ENCODE data around the gene EHMT1.

EHMT1 gene

GRCh38 chr9:137650779-137651178 lies 32.0 kb downstream of the EHMT1 start:
- H4K8ac ChIP-seq (ENCODE audit: low read length): peak overlapping the region; percentile 23
- no peaks in the 10 kb centered on the region for H3K4me1 ChIP-seq (ENCODE audit: control insufficient read depth, insufficient read depth, low read depth, low read length)
- H2AFZ ChIP-seq (ENCODE audit: low read depth, low read length): no peak overlapping the region
- H3K18ac ChIP-seq (ENCODE audit: low read depth in 1 of 2, low read length in 2 of 2): no peak overlapping the region
- H2BK12ac ChIP-seq (ENCODE audit: low read length in 2 of 2): no peak overlapping the region
- H2BK5ac ChIP-seq (ENCODE audit: low read depth, low read length, poor library complexity, severe bottlenecking): no peak overlapping the region
- DNase-seq: no peak
- H3K36me3 ChIP-seq (ENCODE audit: control insufficient read depth in 1 of 2, insufficient read depth in 2 of 2, low read depth in 1 of 2, low read length in 2 of 2): peaks cover 25 to 32% of the 10 kb centered on the region in 2 experiments
- H3K27me3 ChIP-seq (ENCODE audit: control insufficient read depth in 1 of 2, insufficient read depth in 1 of 2, low read length in 2 of 2): no peaks in the 10 kb centered on the region
- no peak overlapping the region for H3K23ac ChIP-seq (ENCODE audit: low read length in 2 of 2)
- H3K4me3 ChIP-seq (ENCODE audit: insufficient read depth in 1 of 2, low read depth in 1 of 2, low read length in 2 of 2): no peak overlapping the region
- no peak overlapping the region for H3K4me2 ChIP-seq (ENCODE audit: low read length, poor library complexity, severe bottlenecking)
- H3K9me3 ChIP-seq (ENCODE audit: control insufficient read depth, low read length): no peaks in the 10 kb centered on the region
- H3K27ac ChIP-seq (ENCODE audit: low read length, poor library complexity, severe bottlenecking): no peak overlapping the region
- H4K91ac ChIP-seq (ENCODE audit: low read length): no peak overlapping the region
- no peak overlapping the region for H3K14ac ChIP-seq (ENCODE audit: low read length in 2 of 2)
- 92% methylated on average over 5 of the region's 7 CpGs for WGBS
- H3K9ac ChIP-seq (ENCODE audit: low read length): no peak overlapping the region
- no peak overlapping the region for H2BK120ac ChIP-seq (ENCODE audit: low read depth, low read length)
- H3K4ac ChIP-seq (ENCODE audit: low read depth in 1 of 2, low read length in 2 of 2): no peak overlapping the region
- H2AK5ac ChIP-seq (ENCODE audit: low read length, severe bottlenecking): no peak overlapping the region
- H2BK15ac ChIP-seq (ENCODE audit: low read depth, poor library complexity, severe bottlenecking): no peak overlapping the region
- H3K79me1 ChIP-seq (replicated peaks; ENCODE audit: low read length, poor library complexity, severe bottlenecking): peaks cover 23% of the 10 kb centered on the region

- no peak overlapping the region for H2BK12ac ChIP-seq (ENCODE audit: low read length in 2 of 2)
- no peak overlapping the region for H3K14ac ChIP-seq (ENCODE audit: low read length in 2 of 2)
- no peak overlapping the region for H2AK5ac ChIP-seq (ENCODE audit: low read length, severe bottlenecking)
- H3K9ac ChIP-seq (ENCODE audit: low read length): no peak overlapping the region
- H2BK15ac ChIP-seq (ENCODE audit: low read depth, poor library complexity, severe bottlenecking): no peak overlapping the region
- 100% methylated on average over 4 of the region's 6 CpGs for WGBS
- H2BK120ac ChIP-seq (ENCODE audit: low read depth, low read length): no peak overlapping the region
- no peak overlapping the region for H3K4me3 ChIP-seq (ENCODE audit: insufficient read depth in 1 of 2, low read depth in 1 of 2, low read length in 2 of 2)
- no peak overlapping the region for H2AFZ ChIP-seq (ENCODE audit: low read depth, low read length)
- no peaks in the 10 kb centered on the region for H3K4me1 ChIP-seq (ENCODE audit: control insufficient read depth, insufficient read depth, low read depth, low read length)
- H3K36me3 ChIP-seq (ENCODE audit: control insufficient read depth in 1 of 2, insufficient read depth in 2 of 2, low read depth in 1 of 2, low read length in 2 of 2): peaks cover 19 to 21% of the 10 kb centered on the region in 2 experiments
- H3K4me2 ChIP-seq (ENCODE audit: low read length, poor library complexity, severe bottlenecking): no peak overlapping the region
- no peaks in the 10 kb centered on the region for H3K27me3 ChIP-seq (ENCODE audit: control insufficient read depth in 1 of 2, insufficient read depth in 1 of 2, low read length in 2 of 2)
- no peaks in the 10 kb centered on the region for H3K9me3 ChIP-seq (ENCODE audit: control insufficient read depth, low read length)
- no peak overlapping the region for H3K4ac ChIP-seq (ENCODE audit: low read depth in 1 of 2, low read length in 2 of 2)
- H3K79me1 ChIP-seq (replicated peaks; ENCODE audit: low read length, poor library complexity, severe bottlenecking): peaks cover 26% of the 10 kb centered on the region
- H4K8ac ChIP-seq (ENCODE audit: low read length): no peak overlapping the region
- no peak overlapping the region for H3K18ac ChIP-seq (ENCODE audit: low read depth in 1 of 2, low read length in 2 of 2)
- no peak overlapping the region for H2BK5ac ChIP-seq (ENCODE audit: low read depth, low read length, poor library complexity, severe bottlenecking)
- no peak for DNase-seq
- H3K23ac ChIP-seq (ENCODE audit: low read length in 2 of 2): no peak overlapping the region
- no peak overlapping the region for H3K27ac ChIP-seq (ENCODE audit: low read length, poor library complexity, severe bottlenecking)
- no peak overlapping the region for H4K91ac ChIP-seq (ENCODE audit: low read length)
These were observed 37.6 kb downstream of the EHMT1 start for GRCh38 chr9:137656416-137656815.

- Histone ChIP-seq H4K8ac (ENCODE audit: low read length) (no peak overlapping the region), H2AK5ac (ENCODE audit: low read length, severe bottlenecking) (no peak overlapping the region), H2BK15ac (ENCODE audit: low read depth, poor library complexity, severe bottlenecking) (no peak overlapping the region), H3K79me1 (replicated peaks; ENCODE audit: low read length, poor library complexity, severe bottlenecking) (peaks cover 28% of the 10 kb centered on the region), H3K4me1 (ENCODE audit: control insufficient read depth, insufficient read depth, low read depth, low read length) (no peaks in the 10 kb centered on the region), H2BK12ac (ENCODE audit: low read length in 2 of 2) (no peak overlapping the region), H2BK5ac (ENCODE audit: low read depth, low read length, poor library complexity, severe bottlenecking) (no peak overlapping the region), H3K18ac (ENCODE audit: low read depth in 1 of 2, low read length in 2 of 2) (no peak overlapping the region), H3K4me2 (ENCODE audit: low read length, poor library complexity, severe bottlenecking) (no peak overlapping the region), H3K14ac (ENCODE audit: low read length in 2 of 2) (no peak overlapping the region), H3K4me3 (ENCODE audit: insufficient read depth in 1 of 2, low read depth in 1 of 2, low read length in 2 of 2) (no peak overlapping the region), H4K91ac (ENCODE audit: low read length) (no peak overlapping the region), H2AFZ (ENCODE audit: low read depth, low read length) (no peak overlapping the region), H3K36me3 (ENCODE audit: control insufficient read depth in 1 of 2, insufficient read depth in 2 of 2, low read depth in 1 of 2, low read length in 2 of 2) (peaks cover 13 to 19% of the 10 kb centered on the region in 2 experiments), H3K27me3 (ENCODE audit: control insufficient read depth in 1 of 2, insufficient read depth in 1 of 2, low read length in 2 of 2) (no peaks in the 10 kb centered on the region), H2BK120ac (ENCODE audit: low read depth, low read length) (no peak overlapping the region), H3K27ac (ENCODE audit: low read length, poor library complexity, severe bottlenecking) (no peak overlapping the region), H3K9me3 (ENCODE audit: control insufficient read depth, low read length) (no peaks in the 10 kb centered on the region), H3K23ac (ENCODE audit: low read length in 2 of 2) (no peak overlapping the region), H3K9ac (ENCODE audit: low read length) (no peak overlapping the region), H3K4ac (ENCODE audit: low read depth in 1 of 2, low read length in 2 of 2) (no peak overlapping the region)
- no peak for DNase-seq
- WGBS: no CpG with 5 or more reads among the region's 2 CpGs
These were observed 38.8 kb downstream of the EHMT1 start for GRCh38 chr9:137657606-137658005.

GRCh38 chr9:137658781-137659180 lies 40.0 kb downstream of the EHMT1 start:
- no peak overlapping the region for H3K4ac ChIP-seq (ENCODE audit: low read depth in 1 of 2, low read length in 2 of 2)
- no peaks in the 10 kb centered on the region for H3K9me3 ChIP-seq (ENCODE audit: control insufficient read depth, low read length)
- no peak overlapping the region for H3K18ac ChIP-seq (ENCODE audit: low read depth in 1 of 2, low read length in 2 of 2)
- no peak overlapping the region for H4K8ac ChIP-seq (ENCODE audit: low read length)
- no peak overlapping the region for H2AK5ac ChIP-seq (ENCODE audit: low read length, severe bottlenecking)
- H3K9ac ChIP-seq (ENCODE audit: low read length): no peak overlapping the region
- no peak overlapping the region for H4K91ac ChIP-seq (ENCODE audit: low read length)
- H3K36me3 ChIP-seq (ENCODE audit: control insufficient read depth in 1 of 2, insufficient read depth in 2 of 2, low read depth in 1 of 2, low read length in 2 of 2): peaks cover 8 to 19% of the 10 kb centered on the region in 2 experiments
- H2BK12ac ChIP-seq (ENCODE audit: low read length in 2 of 2): no peak overlapping the region
- H3K4me2 ChIP-seq (ENCODE audit: low read length, poor library complexity, severe bottlenecking): no peak overlapping the region
- H2BK15ac ChIP-seq (ENCODE audit: low read depth, poor library complexity, severe bottlenecking): no peak overlapping the region
- no CpG with 5 or more reads among the region's 2 CpGs for WGBS
- H3K27ac ChIP-seq (ENCODE audit: low read length, poor library complexity, severe bottlenecking): no peak overlapping the region
- H2BK120ac ChIP-seq (ENCODE audit: low read depth, low read length): no peak overlapping the region
- peaks cover 27% of the 10 kb centered on the region for H3K79me1 ChIP-seq (replicated peaks; ENCODE audit: low read length, poor library complexity, severe bottlenecking)
- H3K27me3 ChIP-seq (ENCODE audit: control insufficient read depth in 1 of 2, insufficient read depth in 1 of 2, low read length in 2 of 2): no peaks in the 10 kb centered on the region
- H3K4me3 ChIP-seq (ENCODE audit: insufficient read depth in 1 of 2, low read depth in 1 of 2, low read length in 2 of 2): no peak overlapping the region
- H3K4me1 ChIP-seq (ENCODE audit: control insufficient read depth, insufficient read depth, low read depth, low read length): no peaks in the 10 kb centered on the region
- no peak for DNase-seq
- no peak overlapping the region for H2AFZ ChIP-seq (ENCODE audit: low read depth, low read length)
- no peak overlapping the region for H3K14ac ChIP-seq (ENCODE audit: low read length in 2 of 2)
- no peak overlapping the region for H3K23ac ChIP-seq (ENCODE audit: low read length in 2 of 2)
- H2BK5ac ChIP-seq (ENCODE audit: low read depth, low read length, poor library complexity, severe bottlenecking): no peak overlapping the region
